ENCODE data around the gene MYH6. TPM values are rescaled to one million over a fixed set of nuclear protein-coding genes. Genes with fewer than 3 reads are reported as not detected.
"Not testable (repeated sequence)": the region's sequence is repeated elsewhere in the genome, so short reads cannot be mapped to it uniquely, and the experiment has no call there.

Gene MYH6
- 0.13 TPM for polyA plus RNA-seq (ENCODE audit: insufficient read length)
- long read RNA-seq, donor 1 = 0 reads
- long read RNA-seq, donor 2 = 0 reads
- long read RNA-seq, donor 3 = 0 reads
- long read RNA-seq, donor 4 = 0 reads
- long read RNA-seq, donor 5 = 0 reads
- long read RNA-seq, donor 6 = 0 reads
- long read RNA-seq, donor 7 = 0 reads
- long read RNA-seq, donor 8 = 0 reads

GRCh38 chr14:23407516-23408306, at the start of gene MYH6:
TSS of gene MYH6 (minus strand) at chr14:23408273. CDS start at chr14:23407223, 1,050 bp downstream.
- DNase-seq = no peak

GRCh38 chr14:23456883-23457586, 49.0 kb upstream of the MYH6 start:
- not testable (repeated sequence) for DNase-seq

GRCh38 chr14:23454445-23454856, 46.4 kb upstream of the MYH6 start:
- no peak for DNase-seq

DNA sequence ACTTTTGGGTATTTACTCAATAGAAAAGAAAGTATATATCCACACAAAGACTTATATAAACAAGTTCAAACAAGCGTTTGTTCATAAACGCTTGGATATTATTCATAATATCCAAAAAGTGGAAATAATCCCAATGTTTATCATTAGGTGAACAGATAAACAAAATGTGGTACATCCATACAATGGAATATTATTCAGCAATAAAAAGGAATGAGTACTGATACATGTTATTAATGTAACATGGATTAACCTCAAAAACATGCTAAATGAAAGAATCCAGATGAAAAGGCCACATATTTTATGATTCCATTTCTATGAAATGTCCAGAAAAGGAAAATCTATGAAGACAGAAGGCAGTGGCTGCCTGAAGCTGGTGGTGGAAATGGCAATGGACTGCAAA, 44.2 kb upstream of the MYH6 start:
- no peak for DNase-seq

GRCh38 chr14:23450379-23450778, 42.3 kb upstream of the MYH6 start:
- no peak for DNase-seq

DNA sequence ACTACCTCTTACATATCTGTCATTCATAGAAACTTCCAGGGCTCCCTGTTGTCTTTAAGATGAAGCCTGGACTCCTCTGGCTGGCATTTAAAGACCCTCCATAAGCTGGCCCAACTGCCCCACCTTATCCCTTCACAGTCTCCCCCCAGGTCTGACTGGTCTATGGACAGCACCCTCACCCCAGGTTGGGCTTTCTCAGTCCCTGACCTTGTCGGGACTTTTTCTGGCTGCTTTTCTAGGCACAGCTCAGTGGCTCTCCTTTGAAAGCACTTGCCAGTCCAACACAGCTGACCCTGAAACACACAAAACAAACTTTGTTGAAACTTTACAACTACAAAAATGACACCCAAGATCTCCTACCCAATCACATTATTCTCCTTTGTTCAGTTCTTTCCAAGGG, 41.2 kb upstream of the MYH6 start:
- no peak for DNase-seq

- no peak for DNase-seq
Observed at GRCh38 chr14:23447361-23448350, 39.6 kb upstream of the MYH6 start.

DNA sequence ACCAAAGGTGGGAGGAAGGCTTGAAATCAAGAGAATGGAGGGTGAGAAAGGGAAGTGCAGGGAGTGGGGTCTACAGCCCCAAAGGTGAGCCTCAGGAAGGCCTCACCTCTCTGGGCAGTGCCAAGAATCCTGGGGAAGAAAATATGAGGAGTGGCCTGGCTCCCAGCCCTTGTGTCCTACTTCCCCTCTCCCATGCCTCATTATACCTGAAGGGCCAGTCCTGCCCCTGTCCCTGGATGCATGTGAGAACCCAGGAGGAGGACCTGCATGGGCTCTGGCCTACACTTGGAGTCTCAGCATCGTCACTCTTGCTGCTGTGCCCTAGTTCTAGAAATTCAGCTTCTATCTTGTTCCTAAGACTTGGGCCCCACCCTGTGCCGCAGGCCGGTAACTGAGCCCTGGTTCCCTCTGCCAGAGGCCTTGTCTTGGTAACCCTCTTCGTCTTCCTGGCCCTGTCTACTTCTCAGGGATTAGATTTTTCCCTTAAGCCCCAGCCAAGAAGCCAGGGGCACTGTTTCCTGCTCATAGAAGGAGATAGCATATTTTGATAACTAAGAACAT, 38.3 kb upstream of the MYH6 start:
- no peak for DNase-seq

DNA sequence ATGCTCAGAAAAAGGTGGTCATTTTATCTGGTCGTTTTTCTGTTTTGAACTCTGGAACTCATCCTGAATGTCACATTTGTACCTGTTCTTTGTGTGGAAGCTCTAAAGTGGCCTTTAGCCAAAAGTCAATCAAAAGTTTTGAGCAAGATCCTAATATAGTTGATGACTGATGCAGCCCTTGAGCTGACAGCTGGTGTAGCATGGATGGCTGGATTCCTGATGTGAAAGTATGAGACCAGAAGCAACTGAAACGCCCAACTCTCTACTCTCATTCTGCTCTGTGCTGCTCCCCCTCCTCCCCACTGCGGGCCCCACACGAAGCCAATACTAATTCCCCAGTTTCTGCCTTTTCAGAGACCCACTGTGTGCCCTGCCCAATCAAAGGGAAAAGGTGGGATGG, 37.7 kb upstream of the MYH6 start:
- DNase-seq = no peak

DNA sequence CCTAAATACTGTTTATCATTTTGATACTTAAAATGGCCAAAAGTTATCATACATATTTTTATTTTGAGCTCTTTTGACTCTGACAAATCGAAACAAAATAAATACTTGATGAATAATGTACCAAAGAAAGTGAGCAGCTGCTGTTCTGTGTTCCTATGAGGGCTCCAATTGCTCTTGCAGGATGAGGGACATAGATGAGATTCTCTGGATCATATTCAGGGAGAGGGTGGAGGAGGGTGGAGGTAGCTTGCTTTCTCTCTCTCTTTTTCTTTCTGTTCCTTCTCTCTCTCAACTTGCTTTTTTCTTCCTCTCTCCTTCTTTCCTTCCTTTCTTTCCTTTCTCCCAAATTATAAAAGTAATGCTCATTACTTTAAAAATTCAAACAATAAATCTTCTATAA, 36.2 kb upstream of the MYH6 start:
- DNase-seq = no peak

DNA sequence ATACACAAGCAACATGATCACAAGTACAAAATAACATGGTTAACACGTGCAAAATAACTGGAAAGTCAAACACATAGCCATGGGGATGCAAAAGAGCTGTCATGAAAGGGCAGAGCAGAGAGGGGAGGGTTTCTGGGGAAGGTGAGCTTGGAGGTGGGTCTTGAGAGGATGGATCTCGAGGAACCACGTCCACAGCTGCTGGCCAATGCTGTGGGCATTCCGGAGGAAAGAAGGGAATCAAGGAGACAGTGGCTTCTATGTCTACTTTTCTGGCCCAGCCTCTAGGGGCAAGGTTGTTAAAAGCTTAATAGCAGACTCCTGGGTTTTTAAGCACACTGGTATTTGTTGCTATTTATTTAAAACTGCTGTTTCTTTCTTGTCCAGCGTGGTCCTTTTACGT, 35.8 kb upstream of the MYH6 start:
- no peak for DNase-seq

GRCh38 chr14:23443411-23443812, 35.3 kb upstream of the MYH6 start:
- no peak for DNase-seq

DNA sequence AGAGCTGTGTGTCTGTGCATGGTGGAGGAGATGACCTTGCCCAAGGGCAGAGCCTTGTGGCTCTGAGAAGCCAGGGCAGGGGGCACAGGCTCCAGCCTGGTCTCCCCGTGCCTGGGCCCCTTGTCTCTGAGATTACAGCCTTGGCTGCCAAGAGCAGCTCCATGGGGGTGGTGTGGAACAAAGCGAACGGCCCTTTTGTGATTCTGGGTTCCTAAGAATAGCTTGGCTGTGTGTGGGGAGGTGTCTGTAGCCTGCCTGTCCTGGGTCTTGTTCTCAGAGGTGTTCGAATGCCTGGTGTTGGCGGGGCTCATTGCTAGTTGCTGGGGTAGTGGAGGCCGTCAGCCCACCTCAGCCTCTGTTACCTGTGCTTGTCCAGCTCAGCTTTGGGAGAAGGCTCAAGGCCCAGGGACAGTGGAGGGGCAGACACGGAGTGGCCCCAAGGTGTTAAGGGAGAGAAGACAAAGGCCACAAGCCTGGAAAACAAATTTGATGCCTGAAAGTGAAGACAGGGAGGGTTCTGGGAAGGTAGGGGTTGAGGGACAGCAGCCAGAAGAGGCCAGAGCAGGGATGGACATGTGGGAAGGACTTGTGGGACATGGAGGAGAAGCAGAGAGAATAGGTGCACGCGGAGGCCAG, 34.8 kb upstream of the MYH6 start:
- DNase-seq = no peak

DNA sequence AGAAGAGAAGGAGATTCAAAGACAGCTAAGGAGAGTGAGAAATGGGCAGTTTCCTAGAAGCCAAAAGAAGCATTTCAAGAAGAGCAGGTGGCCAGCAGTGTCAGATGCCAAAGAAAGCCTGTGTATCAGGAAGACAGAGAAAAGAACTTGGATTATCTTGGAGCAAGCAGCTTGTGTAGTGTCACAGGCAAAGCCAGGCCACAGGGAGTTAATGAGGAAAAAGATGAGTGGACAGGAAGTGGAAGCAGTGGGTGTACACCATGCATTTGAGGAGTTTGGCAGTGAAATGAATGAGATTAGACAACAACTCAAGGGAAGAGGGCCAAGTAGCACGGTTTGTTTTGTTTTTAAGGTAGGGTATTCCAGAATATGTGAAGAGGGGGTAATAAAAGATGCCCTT, 33.0 kb upstream of the MYH6 start:
- DNase-seq = no peak

DNA sequence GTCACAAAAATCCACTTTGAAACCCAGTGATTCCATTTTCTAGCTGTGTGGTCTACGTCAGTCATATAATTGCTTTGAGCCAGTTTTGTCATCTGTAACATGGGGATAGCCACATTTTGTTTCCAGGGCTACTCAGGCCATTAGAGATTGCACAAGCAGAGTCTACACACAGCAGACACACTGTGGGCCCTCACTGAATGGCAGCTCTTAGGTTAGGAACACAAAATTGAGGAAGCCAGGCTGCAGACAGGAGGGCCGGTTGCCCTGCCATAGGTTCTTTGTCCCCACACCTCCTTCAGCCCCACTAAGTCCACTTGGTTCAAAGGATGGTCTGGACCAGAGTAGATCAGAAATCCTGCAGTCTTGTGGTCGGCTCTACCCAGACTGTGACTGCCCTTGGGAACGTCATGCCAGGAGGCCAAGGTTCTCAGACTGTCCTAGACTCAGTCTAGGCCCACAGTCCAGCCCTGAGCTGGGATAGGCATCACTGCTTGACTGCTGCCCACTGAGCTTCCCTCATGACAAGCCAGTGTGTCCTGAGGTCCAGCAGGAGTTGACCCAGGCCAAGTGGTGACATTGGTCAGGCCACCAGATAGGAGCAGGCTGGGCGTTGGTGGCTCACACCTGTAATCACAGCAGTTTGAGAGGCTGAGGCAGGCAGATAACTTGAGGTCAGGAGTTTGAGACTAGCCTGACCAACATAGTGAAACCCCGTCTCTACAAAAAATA, 31.2 kb upstream of the MYH6 start:
- no peak for DNase-seq

- DNase-seq = no peak
Observed at GRCh38 chr14:23438101-23438971, 30.3 kb upstream of the MYH6 start.

DNA sequence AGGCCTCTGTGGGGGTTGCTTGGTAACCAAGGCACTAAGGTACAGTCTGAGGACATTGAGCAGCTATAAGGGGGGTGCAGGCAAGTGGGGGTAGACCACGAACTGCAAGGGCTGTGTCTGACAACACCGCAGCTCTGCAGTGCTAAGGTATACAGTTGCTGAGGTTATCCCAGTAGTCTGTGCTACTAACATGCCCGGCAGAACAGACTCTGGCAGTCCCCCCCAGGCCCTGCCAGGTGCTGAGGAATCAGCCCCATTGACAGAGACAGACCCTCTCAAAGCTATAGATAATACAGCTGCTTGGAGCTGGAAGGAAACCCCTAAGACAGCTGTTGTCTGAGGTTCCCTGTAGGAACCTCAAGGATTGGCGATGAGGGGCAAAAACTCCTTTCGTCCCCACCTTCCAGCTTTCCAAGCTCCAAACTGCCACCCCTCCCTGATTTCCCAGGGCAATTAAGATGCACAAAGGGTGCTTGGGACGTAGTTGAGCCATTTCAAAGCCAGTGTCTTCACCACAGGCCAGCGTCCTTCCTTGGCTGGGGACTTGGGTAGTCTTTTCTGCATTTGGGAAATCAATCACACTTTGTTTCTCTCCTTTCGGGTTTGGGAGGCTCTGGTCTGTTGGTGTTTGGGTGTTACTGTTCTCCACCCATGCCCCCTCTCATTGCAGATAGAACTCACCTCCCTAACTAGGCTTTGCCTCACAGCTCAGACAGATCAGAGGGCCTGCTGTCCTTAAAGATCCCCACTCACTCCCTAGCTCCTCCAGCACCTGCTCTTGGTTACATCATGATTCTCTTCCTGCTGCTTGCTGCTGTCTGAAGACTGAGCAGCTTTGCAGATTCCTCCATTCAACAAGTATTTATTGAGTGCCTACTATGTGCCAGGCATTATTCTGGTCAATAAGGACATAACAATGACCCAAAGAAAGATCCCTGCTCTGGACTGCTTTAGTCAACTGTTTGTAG, 29.3 kb upstream of the MYH6 start:
- DNase-seq = no peak

Measured in left kidney (tissue), 8 donors.